ENCODE results near the gene RPL10A. TPM values are rescaled to one million over a fixed set of nuclear protein-coding genes. Genes with fewer than 3 reads are reported as not detected.

RPL10A gene
- total and polyA plus RNA-seq, 2 of the 13 experiments (the other 11 are each of a cell fraction or from before 2014, with no cell fraction given), result 1,854 to 2,726 TPM

DNA sequence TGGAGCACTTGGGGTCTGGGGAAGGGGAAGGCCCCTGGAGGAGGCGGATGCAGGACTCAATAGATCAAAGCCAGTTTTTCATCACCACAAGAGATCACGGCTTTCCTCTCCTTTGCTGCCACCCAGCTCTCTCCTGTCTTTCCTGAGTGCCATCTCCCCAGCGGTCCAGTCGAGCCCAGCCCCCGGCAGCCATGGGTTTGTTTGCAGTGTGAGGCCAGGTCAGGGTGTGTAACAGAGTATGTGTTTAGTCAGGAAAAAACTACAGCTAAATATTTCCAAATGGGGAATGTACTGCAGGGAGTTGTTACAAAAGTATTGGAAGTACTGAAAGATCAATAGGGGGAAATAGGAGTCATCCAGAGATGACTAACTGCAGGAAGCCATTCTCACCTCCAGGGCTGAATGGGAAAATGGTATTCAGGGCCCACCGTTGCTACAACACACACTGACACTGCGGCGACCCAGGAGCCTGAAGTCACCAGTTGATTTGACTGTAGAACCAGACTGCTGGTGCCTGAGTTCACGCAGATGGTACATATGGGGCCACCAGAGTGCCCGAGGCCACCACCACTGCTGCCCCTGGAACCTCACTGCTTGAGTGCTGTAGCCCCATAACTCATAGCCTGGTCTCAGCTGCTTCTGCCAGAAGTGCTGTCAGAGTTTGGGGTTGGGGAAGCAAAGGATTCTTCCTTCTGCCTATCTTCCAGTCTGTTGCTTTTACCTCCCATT lies 39.6 kb upstream of the RPL10A start (continued):
- TF ChIP-seq ZNF614 (CRISPR knock-in tag; IDR thresholded peaks at IDR 0.05; ENCODE audit: borderline replicate concordance), result peak; percentile 33; the same call in 1 of the 2 replicates
- no peak for TF ChIP-seq ZNF562 (CRISPR knock-in tag; IDR thresholded peaks at IDR 0.05; ENCODE audit: borderline replicate concordance)
- no peak for TF ChIP-seq TOE1 (CRISPR knock-in tag; IDR thresholded peaks at IDR 0.05)
- TF ChIP-seq SP2 (CRISPR knock-in tag; IDR thresholded peaks at IDR 0.05), result no peak
- TF ChIP-seq POLR2G (IDR thresholded peaks at IDR 0.05; ENCODE audit: low read depth, low read length), result peak; percentile 34; the same call in 1 of the 2 replicates
- no peak for TF ChIP-seq ZNF383 (CRISPR knock-in tag; IDR thresholded peaks at IDR 0.05; ENCODE audit: borderline replicate concordance)
- TF ChIP-seq ZNF501 (CRISPR knock-in tag; IDR thresholded peaks at IDR 0.05), result peak; percentile 45; the same call in 1 of the 2 replicates
- no peak for TF ChIP-seq JUND (CRISPR knock-in tag; IDR thresholded peaks at IDR 0.05)
- peak; percentile 35; the same call in 1 of the 2 replicates for TF ChIP-seq MAZ (IDR thresholded peaks at IDR 0.05; ENCODE audit: borderline replicate concordance, low read depth, low read length)
- TF ChIP-seq MAZ (CRISPR knock-in tag; IDR thresholded peaks at IDR 0.05; ENCODE audit: low read depth), result no peak
- TF ChIP-seq ZFP37 (CRISPR knock-in tag; IDR thresholded peaks at IDR 0.05; ENCODE audit: borderline replicate concordance), result peak; percentile 58; the same call in 1 of the 2 replicates
- 0 out of 2 replicates have a peak, but pooled peaks have one; percentile 16 for TF ChIP-seq AKAP8 (CRISPR knock-in tag; IDR thresholded peaks at IDR 0.05)
- TF ChIP-seq FOXM1 (CRISPR knock-in tag; IDR thresholded peaks at IDR 0.05), result no peak
- TF ChIP-seq GATAD1 (CRISPR knock-in tag; IDR thresholded peaks at IDR 0.05), result 0 out of 2 replicates have a peak, but pooled peaks have one; percentile 14
- TF ChIP-seq TRIM24 (CRISPR knock-in tag; IDR thresholded peaks at IDR 0.05), result no peak
- no peak for TF ChIP-seq SIN3B (IDR thresholded peaks at IDR 0.05; ENCODE audit: low read length)
- TF ChIP-seq, protein P1, sequence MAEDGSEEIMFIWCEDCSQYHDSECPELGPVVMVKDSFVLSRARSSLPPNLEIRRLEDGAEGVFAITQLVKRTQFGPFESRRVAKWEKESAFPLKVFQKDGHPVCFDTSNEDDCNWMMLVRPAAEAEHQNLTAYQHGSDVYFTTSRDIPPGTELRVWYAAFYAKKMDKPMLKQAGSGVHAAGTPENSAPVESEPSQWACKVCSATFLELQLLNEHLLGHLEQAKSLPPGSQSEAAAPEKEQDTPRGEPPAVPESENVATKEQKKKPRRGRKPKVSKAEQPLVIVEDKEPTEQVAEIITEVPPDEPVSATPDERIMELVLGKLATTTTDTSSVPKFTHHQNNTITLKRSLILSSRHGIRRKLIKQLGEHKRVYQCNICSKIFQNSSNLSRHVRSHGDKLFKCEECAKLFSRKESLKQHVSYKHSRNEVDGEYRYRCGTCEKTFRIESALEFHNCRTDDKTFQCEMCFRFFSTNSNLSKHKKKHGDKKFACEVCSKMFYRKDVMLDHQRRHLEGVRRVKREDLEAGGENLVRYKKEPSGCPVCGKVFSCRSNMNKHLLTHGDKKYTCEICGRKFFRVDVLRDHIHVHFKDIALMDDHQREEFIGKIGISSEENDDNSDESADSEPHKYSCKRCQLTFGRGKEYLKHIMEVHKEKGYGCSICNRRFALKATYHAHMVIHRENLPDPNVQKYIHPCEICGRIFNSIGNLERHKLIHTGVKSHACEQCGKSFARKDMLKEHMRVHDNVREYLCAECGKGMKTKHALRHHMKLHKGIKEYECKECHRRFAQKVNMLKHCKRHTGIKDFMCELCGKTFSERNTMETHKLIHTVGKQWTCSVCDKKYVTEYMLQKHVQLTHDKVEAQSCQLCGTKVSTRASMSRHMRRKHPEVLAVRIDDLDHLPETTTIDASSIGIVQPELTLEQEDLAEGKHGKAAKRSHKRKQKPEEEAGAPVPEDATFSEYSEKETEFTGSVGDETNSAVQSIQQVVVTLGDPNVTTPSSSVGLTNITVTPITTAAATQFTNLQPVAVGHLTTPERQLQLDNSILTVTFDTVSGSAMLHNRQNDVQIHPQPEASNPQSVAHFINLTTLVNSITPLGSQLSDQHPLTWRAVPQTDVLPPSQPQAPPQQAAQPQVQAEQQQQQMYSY (CRISPR knock-in tag; IDR thresholded peaks at IDR 0.05), result no peak
- no peak for TF ChIP-seq ARNT2 (CRISPR knock-in tag; IDR thresholded peaks at IDR 0.05; ENCODE audit: low read depth)
- peak; percentile 35; the same call in 1 of the 2 replicates for TF ChIP-seq RXRA (CRISPR knock-in tag; IDR thresholded peaks at IDR 0.05)
- TF ChIP-seq, protein P2, sequence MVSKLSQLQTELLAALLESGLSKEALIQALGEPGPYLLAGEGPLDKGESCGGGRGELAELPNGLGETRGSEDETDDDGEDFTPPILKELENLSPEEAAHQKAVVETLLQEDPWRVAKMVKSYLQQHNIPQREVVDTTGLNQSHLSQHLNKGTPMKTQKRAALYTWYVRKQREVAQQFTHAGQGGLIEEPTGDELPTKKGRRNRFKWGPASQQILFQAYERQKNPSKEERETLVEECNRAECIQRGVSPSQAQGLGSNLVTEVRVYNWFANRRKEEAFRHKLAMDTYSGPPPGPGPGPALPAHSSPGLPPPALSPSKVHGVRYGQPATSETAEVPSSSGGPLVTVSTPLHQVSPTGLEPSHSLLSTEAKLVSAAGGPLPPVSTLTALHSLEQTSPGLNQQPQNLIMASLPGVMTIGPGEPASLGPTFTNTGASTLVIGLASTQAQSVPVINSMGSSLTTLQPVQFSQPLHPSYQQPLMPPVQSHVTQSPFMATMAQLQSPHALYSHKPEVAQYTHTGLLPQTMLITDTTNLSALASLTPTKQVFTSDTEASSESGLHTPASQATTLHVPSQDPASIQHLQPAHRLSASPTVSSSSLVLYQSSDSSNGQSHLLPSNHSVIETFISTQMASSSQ (IDR thresholded peaks at IDR 0.05; ENCODE audit: low read depth), result peak; percentile 37; the same call in 1 of the 2 replicates
- TF ChIP-seq, protein P2 (CRISPR knock-in tag; IDR thresholded peaks at IDR 0.05; ENCODE audit: borderline replicate concordance), result no peak; the same call in 1 of the 2 replicates
- TF ChIP-seq CCAR2 (optimal IDR thresholded peaks at IDR 0.05; ENCODE audit: low read depth, low read length), result no peak
- no peak for TF ChIP-seq ZFP62 (CRISPR knock-in tag; IDR thresholded peaks at IDR 0.05)
- no peak; the same call in 1 of the 2 replicates for TF ChIP-seq ZFP36L2 (CRISPR knock-in tag; IDR thresholded peaks at IDR 0.05)
